NCI-H1105 treated with DMSO at 0.1 percent for 48 hours (cell line): ENCODE data around the gene TBC1D28.
"Not testable (repeated sequence)": the region's sequence is repeated elsewhere in the genome, so short reads cannot be mapped to it uniquely, and the experiment has no call there.

Experiments
- DNase-seq: peaks from one replicate; lab custom pipeline; 2025; lab: John Stamatoyannopoulos, UW

The TBC1D28 gene

GRCh38 chr17:18644291-18644690 lies at the start of gene TBC1D28:
Gene TBC1D28, minus strand, starts transcription at chr17:18644391. Its CDS starts 3,039 bp downstream, at chr17:18641352.
- not testable (repeated sequence) for DNase-seq

GRCh38 chr17:18682668-18683067 lies 38.5 kb upstream of the TBC1D28 start:
- not testable (repeated sequence) for DNase-seq

- peak; percentile 65 for DNase-seq
Observed at GRCh38 chr17:18681767-18682571, 37.8 kb upstream of the TBC1D28 start, which contains the start of gene FOXO3B. Gene FOXO3B, minus strand, starts transcription at chr17:18682314. Its CDS starts 663 bp downstream, at chr17:18681651.

GRCh38 chr17:18677381-18677780 lies 33.2 kb upstream of the TBC1D28 start:
- not testable (repeated sequence) for DNase-seq

GRCh38 chr17:18676928-18677327 lies 32.7 kb upstream of the TBC1D28 start:
- DNase-seq, result not testable (repeated sequence)

- DNase-seq, result not testable (repeated sequence)
Observed at GRCh38 chr17:18672395-18673227, 28.4 kb upstream of the TBC1D28 start.

- not testable (repeated sequence) for DNase-seq
Observed at GRCh38 chr17:18668625-18669024, 24.4 kb upstream of the TBC1D28 start.

- DNase-seq, result not testable (repeated sequence)
Observed at GRCh38 chr17:18667535-18667934, 23.3 kb upstream of the TBC1D28 start.

- DNase-seq, result not testable (repeated sequence)
Observed at GRCh38 chr17:18666326-18666725, 22.1 kb upstream of the TBC1D28 start.

GRCh38 chr17:18661924-18662624 lies 17.9 kb upstream of the TBC1D28 start:
- DNase-seq, result not testable (repeated sequence)

GRCh38 chr17:18650094-18650493 lies 5.9 kb upstream of the TBC1D28 start:
- not testable (repeated sequence) for DNase-seq

- not testable (repeated sequence) for DNase-seq
Observed at GRCh38 chr17:18643124-18643523, 1.1 kb downstream of the TBC1D28 start.

- DNase-seq, result not testable (repeated sequence)
Observed at GRCh38 chr17:18638357-18638756, 5.8 kb downstream of the TBC1D28 start.

GRCh38 chr17:18636237-18636636 lies 8.0 kb downstream of the TBC1D28 start:
- not testable (repeated sequence) for DNase-seq

GRCh38 chr17:18635773-18636172 lies 8.4 kb downstream of the TBC1D28 start:
- DNase-seq, result not testable (repeated sequence)

GRCh38 chr17:18634550-18635263 lies 9.5 kb downstream of the TBC1D28 start:
- not testable (repeated sequence) for DNase-seq

- no peak for DNase-seq
Observed at GRCh38 chr17:18626152-18626870, 17.9 kb downstream of the TBC1D28 start.

GRCh38 chr17:18625509-18626104 lies 18.6 kb downstream of the TBC1D28 start:
- peak; percentile 10 for DNase-seq

- DNase-seq, result not testable (repeated sequence)
Observed at GRCh38 chr17:18624862-18625501, 19.2 kb downstream of the TBC1D28 start.

GRCh38 chr17:18617613-18618012 lies 26.6 kb downstream of the TBC1D28 start:
- DNase-seq, result not testable (repeated sequence)
